HG03025 (cell line): Measurements from ENCODE around the gene GRID1.

ENCODE experiments used
- ATAC-seq: cut with Tn5 transposase; IDR thresholded peaks from one replicate; pipeline ENCODE4 v1.9.1; 2021; ENCODE audit warnings: mild to moderate bottlenecking, moderate library complexity; ENCODE audit not compliant: unreplicated experiment, low FRiP score

The GRID1 gene

GRCh38 chr10:86258499-86258898 is 108.1 kb downstream of the GRID1 start:
- no peak for ATAC-seq

- no peak for ATAC-seq
Observed at GRCh38 chr10:86257683-86258082, 108.9 kb downstream of the GRID1 start.

GRCh38 chr10:86256690-86257315 is 109.8 kb downstream of the GRID1 start:
- ATAC-seq = no peak

GRCh38 chr10:86255405-86256251 is 111.0 kb downstream of the GRID1 start:
- no peak for ATAC-seq

GRCh38 chr10:86254526-86255174 is 111.9 kb downstream of the GRID1 start:
- ATAC-seq = no peak

- ATAC-seq = no peak
Observed at GRCh38 chr10:86254081-86254480, 112.5 kb downstream of the GRID1 start.

- ATAC-seq = no peak
Observed at GRCh38 chr10:86253091-86254072, 113.2 kb downstream of the GRID1 start.

GRCh38 chr10:86252556-86252955 is 114.0 kb downstream of the GRID1 start:
- ATAC-seq = no peak

- ATAC-seq = no peak
Observed at GRCh38 chr10:86252079-86252478, 114.5 kb downstream of the GRID1 start.

GRCh38 chr10:86251426-86251825 is 115.2 kb downstream of the GRID1 start:
- no peak for ATAC-seq

GRCh38 chr10:86250399-86250798 is 116.2 kb downstream of the GRID1 start:
- no peak for ATAC-seq

GRCh38 chr10:86249794-86250193 is 116.8 kb downstream of the GRID1 start:
- ATAC-seq = no peak

- no peak for ATAC-seq
Observed at GRCh38 chr10:86248062-86248461, 118.5 kb downstream of the GRID1 start.

GRCh38 chr10:86247588-86247987 is 119.0 kb downstream of the GRID1 start:
- ATAC-seq = no peak

GRCh38 chr10:86247073-86247472 is 119.5 kb downstream of the GRID1 start:
- no peak for ATAC-seq

GRCh38 chr10:86246279-86246940 is 120.2 kb downstream of the GRID1 start:
- no peak for ATAC-seq

- ATAC-seq = no peak
Observed at GRCh38 chr10:86245015-86245394, 121.6 kb downstream of the GRID1 start.

GRCh38 chr10:86244297-86245014 is 122.1 kb downstream of the GRID1 start:
- no peak for ATAC-seq

GRCh38 chr10:86243651-86244155 is 122.9 kb downstream of the GRID1 start:
- ATAC-seq = no peak
